Naive B cell (primary cell): ENCODE results near the gene ERBB2. TPM values are rescaled to one million over a fixed set of nuclear protein-coding genes. Genes with fewer than 3 reads are reported as not detected.
A peak's percentile ranks its signal among the peaks of the same experiment; 100 is the strongest.

Experiments
- ATAC-seq, 2 donors: fragments of 150-1000 bp; cut with Tn5 transposase; 2 replicates each; pipeline ENCODE4 v1.10.0; 2021; ENCODE audit warnings: low read depth in 2 of 2, mild to moderate bottlenecking in 2 of 2, moderate library complexity in 2 of 2
- DNase-seq: peaks from one replicate; pipeline ENCODE4 v3.0.0; 2022
- H3K27ac Mint-ChIP-seq, 6 donors: one replicate each; pipeline ENCODE4 v1.8.0; 2020 to 2022; ENCODE audit warnings: mild to moderate bottlenecking in 6 of 6, mixed read lengths in 6 of 6, moderate library complexity in 5 of 6, inconsistent platforms in 2 of 6
- H3K27me3 Mint-ChIP-seq, 3 donors: one replicate each; pipeline ENCODE4 v1.8.0; 2021 to 2022; ENCODE audit warnings: mixed read lengths in 3 of 3, mild to moderate bottlenecking in 1 of 3
- H3K36me3 Mint-ChIP-seq, 2 donors: one replicate each; pipeline ENCODE4 v1.8.0; 2020 to 2022; ENCODE audit warnings: mixed read lengths in 2 of 2, inconsistent platforms in 1 of 2, mild to moderate bottlenecking in 1 of 2
- H3K4me1 Mint-ChIP-seq, 3 donors: one replicate each; pipeline ENCODE4 v1.8.0; 2020 to 2022; ENCODE audit warnings: mixed read lengths in 3 of 3, inconsistent platforms in 1 of 3, mild to moderate bottlenecking in 1 of 3, moderate library complexity in 1 of 3
- H3K4me3 Mint-ChIP-seq, 8 donors: one replicate each; pipeline ENCODE4 v1.8.0; 2020 to 2022; ENCODE audit warnings: mild to moderate bottlenecking in 8 of 8, mixed read lengths in 8 of 8, moderate library complexity in 8 of 8, inconsistent platforms in 2 of 8
- H3K9me3 Mint-ChIP-seq, 7 donors: one replicate each; pipeline ENCODE4 v1.8.0; 2020 to 2022; ENCODE audit warnings: mixed read lengths in 7 of 7, mild to moderate bottlenecking in 5 of 7, inconsistent platforms in 2 of 7, moderate library complexity in 1 of 7
- polyA plus RNA-seq, 6 donors: library from polyadenylated mRNA; unstranded; fragments of 300-500 nt; fragmentation: Illumina TruSeq; gene quantifications; one replicate each; pipeline ENCODE4 v1.2.3, GENCODE V29; 2021; ENCODE audit warnings: low read depth in 6 of 6

Gene ERBB2
- polyA plus RNA-seq, 6 donors from 2014 or later: 0.20 to 3.0 (median 1.1) TPM

DNA sequence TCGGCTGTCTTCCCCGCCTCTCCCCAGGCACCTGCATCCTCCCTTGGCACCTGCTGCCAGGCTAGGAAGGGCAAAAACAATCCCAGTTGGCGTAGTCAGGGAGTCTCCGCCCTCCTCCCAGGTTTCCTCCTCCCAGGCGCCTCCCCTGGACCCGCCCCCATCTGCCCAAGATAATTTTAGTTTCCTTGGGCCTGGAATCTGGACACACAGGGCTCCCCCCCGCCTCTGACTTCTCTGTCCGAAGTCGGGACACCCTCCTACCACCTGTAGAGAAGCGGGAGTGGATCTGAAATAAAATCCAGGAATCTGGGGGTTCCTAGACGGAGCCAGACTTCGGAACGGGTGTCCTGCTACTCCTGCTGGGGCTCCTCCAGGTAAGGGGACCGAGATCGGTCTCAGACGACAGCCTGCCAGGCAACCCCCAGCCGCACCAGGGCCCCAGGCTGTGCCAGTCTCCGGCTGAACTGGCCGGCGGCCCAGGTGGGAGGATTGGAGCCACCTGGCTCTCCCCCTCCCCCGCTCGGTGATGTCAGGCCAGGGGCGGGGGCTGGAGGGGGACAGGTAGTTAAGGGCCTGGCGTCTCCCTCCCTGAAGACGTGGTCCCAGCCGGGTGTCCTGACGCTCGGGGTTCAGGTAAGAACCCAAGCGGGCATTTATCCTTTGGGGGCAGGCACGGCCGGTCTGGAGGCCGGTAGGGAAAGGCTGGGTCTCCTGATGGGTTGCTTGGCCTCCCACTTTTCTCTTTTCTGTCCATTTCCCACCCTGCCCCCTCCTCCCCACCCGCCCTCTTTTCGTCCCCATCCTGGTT lies 38.1 kb downstream of the ERBB2 start, which contains the start of gene GRB7:
TSS of gene GRB7 (plus strand) at position 179 of the 808 bp plus-strand sequence. CDS start 4,364 bp downstream, outside the sequence.
- Mint-ChIP-seq H3K27ac (peak within 1 kb of the TSS in 4 of 6 donors; percentile 64 to 98 (median 82)), H3K36me3 (no peaks in the 10 kb centered on the region), H3K27me3 (peaks cover 5 to 60% (median 56%) of the 10 kb centered on the region in 3 donors), H3K4me1 (peaks cover 28 to 47% (median 36%) of the 10 kb centered on the region in 3 donors), H3K9me3 (peaks cover 0 to 1% (median 0%) of the 10 kb centered on the region in 7 donors), H3K4me3 (peak within 1 kb of the TSS; percentile 79 to 92 (median 86))
- ATAC-seq: peak; percentile 25 to 42
- DNase-seq: peak; percentile 37

DNA sequence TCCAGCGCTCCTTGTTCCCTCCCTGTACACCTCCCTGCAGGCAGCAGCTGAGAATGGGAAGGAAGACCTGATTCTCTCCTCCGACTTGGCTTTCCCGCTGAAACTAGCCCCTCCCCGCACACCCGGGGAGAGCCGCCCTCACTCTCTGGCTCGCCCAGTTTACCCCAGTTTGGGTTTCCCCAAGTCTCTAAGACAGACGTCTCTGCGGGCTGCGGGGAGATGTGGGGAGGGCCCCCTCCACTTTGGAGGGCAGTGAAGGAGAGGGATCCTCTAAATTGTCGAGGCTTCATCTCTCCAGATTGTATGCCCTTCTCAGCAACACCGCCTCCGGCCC lies 38.7 kb downstream of the ERBB2 start:
- Mint-ChIP-seq H3K4me3 (peak overlapping the region; percentile 79 to 92 (median 86)), H3K4me1 (peaks cover 28 to 47% (median 36%) of the 10 kb centered on the region in 3 donors), H3K27me3 (peaks cover 5 to 60% (median 56%) of the 10 kb centered on the region in 3 donors), H3K27ac (peak overlapping the region in 4 of 6 donors; percentile 64 to 98 (median 82)), H3K36me3 (no peaks in the 10 kb centered on the region), H3K9me3 (peaks cover 0 to 1% (median 0%) of the 10 kb centered on the region in 7 donors)
- ATAC-seq (peak; percentile 94 to 95), DNase-seq (peak; percentile 49)

DNA sequence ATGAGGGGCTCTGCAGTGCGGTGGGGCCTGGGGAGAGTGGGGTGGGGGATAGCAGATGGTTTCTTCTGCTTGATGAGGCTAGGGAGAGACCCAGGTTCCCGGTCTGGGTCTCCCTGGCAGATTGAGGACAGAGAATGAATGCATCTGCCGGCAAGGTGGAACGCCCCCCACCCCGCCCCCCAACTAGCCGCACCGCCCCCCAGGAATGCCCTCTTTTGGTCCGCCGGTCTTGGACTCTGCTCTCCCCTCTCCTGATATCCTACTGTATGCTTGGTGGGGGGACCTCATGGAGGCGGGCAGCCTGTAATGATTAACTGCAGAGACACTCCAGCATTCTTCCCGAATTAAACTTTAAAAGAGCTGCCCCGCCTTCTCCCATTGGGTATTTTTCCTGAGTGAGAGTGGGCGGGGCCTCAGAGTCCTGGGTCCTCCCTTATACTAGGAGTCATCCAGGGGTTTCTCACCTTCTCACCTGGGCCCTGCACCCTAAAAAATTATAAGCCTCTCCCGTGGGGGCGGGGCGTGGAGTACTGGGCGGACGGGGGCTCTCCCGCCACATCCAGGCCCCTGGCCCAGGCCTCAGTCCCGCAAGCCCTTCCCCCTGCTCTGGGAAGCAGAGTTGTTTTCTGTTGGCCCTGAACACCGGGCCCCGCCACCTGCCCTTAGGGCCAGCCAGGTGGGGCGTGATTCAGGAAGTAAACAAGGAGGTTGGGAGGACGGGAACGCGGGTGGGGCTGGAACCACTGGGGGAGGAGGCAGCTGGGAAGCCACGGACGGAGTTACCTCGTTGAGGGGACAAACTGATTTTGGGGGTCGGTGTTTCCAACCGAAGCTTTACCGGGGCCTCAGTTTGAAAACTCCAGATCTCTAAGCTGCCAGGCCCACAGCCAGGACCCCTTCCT lies 39.4 kb downstream of the ERBB2 start:
- H3K27me3 Mint-ChIP-seq: peaks cover 5 to 60% (median 56%) of the 10 kb centered on the region in 3 donors
- peak overlapping the region in 4 of 6 donors; percentile 64 to 91 (median 75) for H3K27ac Mint-ChIP-seq
- no peaks in the 10 kb centered on the region for H3K36me3 Mint-ChIP-seq
- H3K9me3 Mint-ChIP-seq: peaks cover 0 to 1% (median 0%) of the 10 kb centered on the region in 7 donors
- H3K4me1 Mint-ChIP-seq: peaks cover 28 to 47% (median 36%) of the 10 kb centered on the region in 3 donors
- DNase-seq (no peak), ATAC-seq (peak in 1 of 2 donors; percentile 7)
- H3K4me3 Mint-ChIP-seq: peak overlapping the region; percentile 79 to 92 (median 86)

DNA sequence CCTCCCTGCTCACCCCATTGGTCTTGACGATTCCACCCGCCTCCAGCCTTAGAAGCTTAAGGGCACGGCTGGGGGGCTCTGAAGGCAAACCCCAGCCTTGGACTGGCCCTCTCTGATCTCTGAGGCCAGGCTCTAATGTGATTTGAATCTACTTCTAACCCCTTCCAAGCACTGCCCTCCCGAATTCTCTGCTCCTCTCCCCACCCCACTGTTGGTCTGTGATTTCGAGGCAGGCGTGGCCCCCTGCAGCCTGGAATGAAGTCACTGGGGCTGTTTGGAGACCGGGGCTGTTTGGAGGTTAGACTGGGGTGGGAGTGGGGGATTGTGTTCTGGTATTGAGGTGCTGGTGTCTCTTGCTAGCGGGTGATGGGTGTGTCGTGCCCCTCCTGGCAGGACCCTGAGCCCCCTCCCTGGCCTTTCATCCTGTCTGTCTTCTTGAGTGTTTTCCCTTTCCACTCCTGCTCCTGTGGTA lies 40.1 kb downstream of the ERBB2 start:
- ATAC-seq: no peak

DNA sequence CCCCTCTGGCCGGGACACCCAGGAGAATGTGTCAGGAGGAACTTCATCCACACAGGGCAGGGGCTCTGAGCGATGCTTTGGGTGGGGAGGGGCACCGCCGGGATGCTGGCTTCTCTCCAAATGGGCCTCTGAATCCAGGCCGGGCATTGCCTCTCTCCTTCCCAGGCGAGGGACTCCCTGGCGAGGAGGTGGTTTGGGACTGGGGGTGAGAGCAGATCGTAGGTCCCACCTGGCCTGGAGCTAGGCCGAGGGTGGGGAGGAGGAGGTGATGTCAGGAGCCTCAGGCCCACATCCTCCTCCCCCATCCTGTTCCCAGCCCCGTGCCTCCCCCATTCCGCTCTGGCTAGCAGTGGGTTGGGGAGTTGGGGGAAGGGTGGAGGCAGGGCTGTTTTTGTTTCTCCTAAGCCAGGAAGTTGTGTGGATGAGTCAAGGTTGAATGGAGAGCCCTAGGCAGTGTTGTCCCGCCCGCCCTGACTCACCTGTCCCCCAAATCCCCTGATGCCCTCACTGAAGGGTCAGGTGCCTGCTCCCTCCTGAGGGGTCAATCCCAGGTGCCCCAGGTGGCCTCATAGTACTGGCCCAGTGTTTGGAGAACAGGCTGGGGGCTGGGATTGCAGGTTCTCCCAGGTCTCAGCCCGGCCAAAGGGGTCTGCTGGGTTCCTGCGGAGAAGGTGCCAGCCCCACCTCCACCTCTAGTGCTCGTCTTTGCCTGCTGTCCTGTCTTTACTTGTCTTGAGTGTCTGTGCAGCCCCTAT lies 40.7 kb downstream of the ERBB2 start:
- Mint-ChIP-seq H3K4me1 (peaks cover 34 to 47% (median 36%) of the 10 kb centered on the region in 3 donors), H3K36me3 (no peaks in the 10 kb centered on the region), H3K27me3 (peaks cover 5 to 60% (median 56%) of the 10 kb centered on the region in 3 donors), H3K4me3 (peak overlapping the region in 5 of 8 donors; percentile 28 to 85 (median 79)), H3K9me3 (peaks cover 0 to 1% (median 0%) of the 10 kb centered on the region in 7 donors), H3K27ac (peak overlapping the region in 5 of 6 donors; percentile 36 to 92 (median 84))
- no peak for ATAC-seq
- no peak for DNase-seq

More for the DNA sequence above, 40.1 kb downstream of the ERBB2 start:
- peaks cover 34 to 47% (median 36%) of the 10 kb centered on the region in 3 donors for H3K4me1 Mint-ChIP-seq
- peaks cover 0 to 1% (median 0%) of the 10 kb centered on the region in 7 donors for H3K9me3 Mint-ChIP-seq
- peak overlapping the region in 7 of 8 donors; percentile 28 to 85 (median 79) for H3K4me3 Mint-ChIP-seq
- H3K27me3 Mint-ChIP-seq: peaks cover 5 to 60% (median 56%) of the 10 kb centered on the region in 3 donors
- no peak for DNase-seq
- peak overlapping the region in 3 of 6 donors; percentile 36 to 85 (median 84) for H3K27ac Mint-ChIP-seq
- H3K36me3 Mint-ChIP-seq: no peaks in the 10 kb centered on the region

DNA sequence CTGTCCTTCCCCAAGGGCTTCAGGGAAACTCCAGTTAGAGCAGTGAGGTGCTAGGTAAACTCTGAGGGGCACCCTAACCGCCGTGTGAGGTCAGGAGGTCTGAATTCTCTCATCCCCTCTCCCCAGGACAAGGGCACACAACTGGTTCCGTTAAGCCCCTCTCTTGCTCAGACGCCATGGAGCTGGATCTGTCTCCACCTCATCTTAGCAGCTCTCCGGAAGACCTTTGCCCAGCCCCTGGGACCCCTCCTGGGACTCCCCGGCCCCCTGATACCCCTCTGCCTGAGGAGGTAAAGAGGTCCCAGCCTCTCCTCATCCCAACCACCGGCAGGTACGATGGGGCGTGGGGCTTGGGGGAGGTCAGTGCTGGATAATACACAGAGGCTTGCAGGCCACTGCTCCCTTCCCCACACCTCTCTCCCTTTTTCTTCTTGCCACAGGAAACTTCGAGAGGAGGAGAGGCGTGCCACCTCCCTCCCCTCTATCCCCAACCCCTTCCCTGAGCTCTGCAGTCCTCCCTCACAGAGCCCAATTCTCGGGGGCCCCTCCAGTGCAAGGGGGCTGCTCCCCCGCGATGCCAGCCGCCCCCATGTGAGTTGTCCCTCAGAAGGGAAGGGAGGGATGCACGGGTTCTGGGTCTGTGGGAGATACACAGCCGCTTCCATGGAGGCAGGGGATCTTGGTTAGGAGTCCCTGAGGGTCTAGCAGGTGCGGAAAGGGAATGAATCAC lies 42.4 kb downstream of the ERBB2 start:
- H3K27ac Mint-ChIP-seq: no peak overlapping the region
- peaks cover 33 to 43% (median 34%) of the 10 kb centered on the region in 3 donors for H3K4me1 Mint-ChIP-seq
- no peaks in the 10 kb centered on the region for H3K36me3 Mint-ChIP-seq
- peaks cover 0 to 1% (median 0%) of the 10 kb centered on the region in 7 donors for H3K9me3 Mint-ChIP-seq
- no peak overlapping the region for H3K4me3 Mint-ChIP-seq
- ATAC-seq: no peak
- no peak for DNase-seq
- H3K27me3 Mint-ChIP-seq: peaks cover 5 to 48% (median 46%) of the 10 kb centered on the region in 3 donors

DNA sequence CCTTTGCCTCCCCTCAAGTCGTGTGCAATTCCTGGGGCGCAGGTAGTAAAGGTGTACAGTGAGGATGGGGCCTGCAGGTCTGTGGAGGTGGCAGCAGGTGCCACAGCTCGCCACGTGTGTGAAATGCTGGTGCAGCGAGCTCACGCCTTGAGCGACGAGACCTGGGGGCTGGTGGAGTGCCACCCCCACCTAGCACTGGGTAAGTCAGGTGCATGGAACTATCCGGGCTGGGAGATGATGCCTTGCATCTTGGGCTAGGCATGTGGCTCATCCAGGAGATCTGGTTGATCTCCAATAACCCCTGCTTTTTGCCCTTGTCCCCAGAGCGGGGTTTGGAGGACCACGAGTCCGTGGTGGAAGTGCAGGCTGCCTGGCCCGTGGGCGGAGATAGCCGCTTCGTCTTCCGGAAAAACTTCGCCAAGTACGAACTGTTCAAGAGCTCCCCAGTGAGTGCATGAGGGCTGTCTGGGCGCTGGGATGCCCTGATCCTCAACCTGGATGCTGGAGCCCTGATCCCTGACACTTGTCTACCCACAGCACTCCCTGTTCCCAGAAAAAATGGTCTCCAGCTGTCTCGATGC lies 43.1 kb downstream of the ERBB2 start:
- H3K27ac Mint-ChIP-seq: no peak overlapping the region
- H3K4me1 Mint-ChIP-seq: peaks cover 29 to 40% (median 33%) of the 10 kb centered on the region in 3 donors
- no peak for ATAC-seq
- H3K27me3 Mint-ChIP-seq: peaks cover 5 to 43% (median 40%) of the 10 kb centered on the region in 3 donors
- DNase-seq: no peak
- peaks cover 0 to 1% (median 0%) of the 10 kb centered on the region in 7 donors for H3K9me3 Mint-ChIP-seq
- H3K4me3 Mint-ChIP-seq: peak overlapping the region in 1 of 8 donors; percentile 42
- H3K36me3 Mint-ChIP-seq: no peaks in the 10 kb centered on the region

DNA sequence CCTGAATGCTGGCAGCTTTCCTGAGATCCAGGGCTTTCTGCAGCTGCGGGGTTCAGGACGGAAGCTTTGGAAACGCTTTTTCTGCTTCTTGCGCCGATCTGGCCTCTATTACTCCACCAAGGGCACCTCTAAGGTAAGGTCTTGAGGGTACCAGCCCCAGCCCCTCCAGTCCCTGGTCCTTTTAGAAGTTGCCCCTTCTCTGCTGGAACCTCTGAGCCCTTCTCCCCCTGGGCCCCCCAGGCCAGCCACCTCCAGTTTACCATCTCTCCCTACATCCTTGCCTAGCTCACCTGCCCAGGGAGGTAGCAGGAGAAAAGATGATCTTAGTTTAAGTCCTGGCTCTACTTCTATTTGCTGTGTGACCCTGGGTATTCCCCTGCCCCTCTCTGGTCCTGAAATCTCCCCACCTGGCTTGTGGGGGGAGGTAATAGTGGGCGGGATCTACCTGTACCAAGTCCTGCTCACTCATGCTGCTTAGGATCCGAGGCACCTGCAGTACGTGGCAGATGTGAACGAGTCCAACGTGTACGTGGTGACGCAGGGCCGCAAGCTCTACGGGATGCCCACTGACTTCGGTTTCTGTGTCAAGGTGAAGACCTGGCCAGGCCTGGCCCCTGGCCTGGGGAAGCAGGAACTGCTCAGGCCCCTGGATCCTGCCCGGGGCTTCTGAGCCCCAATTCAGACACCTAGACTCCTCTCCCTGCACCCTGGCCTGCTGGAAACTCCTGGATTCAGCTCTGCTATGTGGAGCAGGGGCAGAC lies 44.4 kb downstream of the ERBB2 start:
- no peaks in the 10 kb centered on the region for H3K36me3 Mint-ChIP-seq
- no peak overlapping the region for H3K4me3 Mint-ChIP-seq
- H3K4me1 Mint-ChIP-seq: peaks cover 19 to 29% (median 24%) of the 10 kb centered on the region in 3 donors
- H3K27ac Mint-ChIP-seq: peak overlapping the region in 1 of 6 donors; percentile 63
- peaks cover 5 to 31% (median 27%) of the 10 kb centered on the region in 3 donors for H3K27me3 Mint-ChIP-seq
- peaks cover 0 to 1% (median 0%) of the 10 kb centered on the region in 7 donors for H3K9me3 Mint-ChIP-seq
- ATAC-seq: no peak
- DNase-seq: no peak

DNA sequence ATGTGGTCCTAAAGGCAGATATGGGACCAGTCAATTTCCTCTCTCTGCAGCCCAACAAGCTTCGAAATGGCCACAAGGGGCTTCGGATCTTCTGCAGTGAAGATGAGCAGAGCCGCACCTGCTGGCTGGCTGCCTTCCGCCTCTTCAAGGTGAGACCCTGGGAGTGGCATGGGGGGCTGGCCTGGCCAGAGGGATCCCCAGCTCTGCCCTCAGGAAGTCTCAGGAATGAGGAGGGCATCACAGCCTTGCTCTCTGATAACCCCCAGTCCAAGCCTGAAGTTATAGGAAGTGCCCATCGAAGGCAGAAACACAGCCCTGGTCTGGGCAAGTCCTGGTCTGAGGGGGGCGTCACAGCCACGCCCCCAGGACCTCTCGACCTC lies 45.0 kb downstream of the ERBB2 start:
- no peak for ATAC-seq
- Mint-ChIP-seq H3K4me1 (peaks cover 13 to 23% (median 19%) of the 10 kb centered on the region in 3 donors), H3K4me3 (no peak overlapping the region), H3K27ac (peak overlapping the region in 1 of 6 donors; percentile 82), H3K36me3 (no peaks in the 10 kb centered on the region), H3K9me3 (peaks cover 0 to 2% (median 0%) of the 10 kb centered on the region in 7 donors), H3K27me3 (peaks cover 4 to 28% (median 21%) of the 10 kb centered on the region in 3 donors)
- no peak for DNase-seq

DNA sequence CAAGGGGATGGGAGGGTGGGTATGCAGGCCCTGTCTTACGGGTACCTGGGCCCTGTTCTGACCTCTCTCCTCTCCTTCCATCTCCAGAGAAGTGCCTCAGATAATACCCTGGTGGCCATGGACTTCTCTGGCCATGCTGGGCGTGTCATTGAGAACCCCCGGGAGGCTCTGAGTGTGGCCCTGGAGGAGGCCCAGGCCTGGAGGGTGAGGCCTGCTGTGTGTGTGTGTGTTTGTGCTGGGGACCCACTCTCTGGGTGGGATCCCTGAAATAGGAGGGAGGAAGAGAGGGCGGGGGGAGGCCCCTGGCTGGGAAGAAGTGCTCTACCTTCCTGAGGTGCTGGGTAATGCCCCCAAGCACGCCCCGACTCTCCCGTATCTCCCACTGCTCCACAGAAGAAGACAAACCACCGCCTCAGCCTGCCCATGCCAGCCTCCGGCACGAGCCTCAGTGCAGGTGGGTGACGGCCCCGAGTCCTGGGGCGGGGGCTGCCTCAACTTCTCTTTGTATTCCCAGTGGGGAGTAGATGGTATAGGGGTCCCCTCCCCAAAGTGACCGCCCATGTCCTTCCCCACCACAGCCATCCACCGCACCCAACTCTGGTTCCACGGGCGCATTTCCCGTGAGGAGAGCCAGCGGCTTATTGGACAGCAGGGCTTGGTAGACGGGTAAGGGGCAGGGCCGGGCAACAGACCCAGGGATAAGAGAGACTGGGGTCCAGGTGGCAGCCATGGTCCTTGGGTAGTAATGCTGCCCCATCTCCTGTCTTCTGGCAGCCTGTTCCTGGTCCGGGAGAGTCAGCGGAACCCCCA lies 45.7 kb downstream of the ERBB2 start:
- Mint-ChIP-seq H3K27ac (peak overlapping the region in 1 of 6 donors; percentile 63), H3K27me3 (peaks cover 0 to 21% (median 14%) of the 10 kb centered on the region in 3 donors), H3K4me3 (no peak overlapping the region), H3K4me1 (peaks cover 6 to 19% (median 11%) of the 10 kb centered on the region in 3 donors), H3K36me3 (no peaks in the 10 kb centered on the region), H3K9me3 (peaks cover 0 to 2% (median 0%) of the 10 kb centered on the region in 7 donors)
- DNase-seq (no peak), ATAC-seq (no peak)
